ENCODE data around the gene BRD3OS. TPM values are rescaled to one million over a fixed set of nuclear protein-coding genes. Genes with fewer than 3 reads are reported as not detected.

Gene BRD3OS
- total RNA-seq, 2 experiments from 2014 or later, result 13.7 to 21.6 TPM

DNA sequence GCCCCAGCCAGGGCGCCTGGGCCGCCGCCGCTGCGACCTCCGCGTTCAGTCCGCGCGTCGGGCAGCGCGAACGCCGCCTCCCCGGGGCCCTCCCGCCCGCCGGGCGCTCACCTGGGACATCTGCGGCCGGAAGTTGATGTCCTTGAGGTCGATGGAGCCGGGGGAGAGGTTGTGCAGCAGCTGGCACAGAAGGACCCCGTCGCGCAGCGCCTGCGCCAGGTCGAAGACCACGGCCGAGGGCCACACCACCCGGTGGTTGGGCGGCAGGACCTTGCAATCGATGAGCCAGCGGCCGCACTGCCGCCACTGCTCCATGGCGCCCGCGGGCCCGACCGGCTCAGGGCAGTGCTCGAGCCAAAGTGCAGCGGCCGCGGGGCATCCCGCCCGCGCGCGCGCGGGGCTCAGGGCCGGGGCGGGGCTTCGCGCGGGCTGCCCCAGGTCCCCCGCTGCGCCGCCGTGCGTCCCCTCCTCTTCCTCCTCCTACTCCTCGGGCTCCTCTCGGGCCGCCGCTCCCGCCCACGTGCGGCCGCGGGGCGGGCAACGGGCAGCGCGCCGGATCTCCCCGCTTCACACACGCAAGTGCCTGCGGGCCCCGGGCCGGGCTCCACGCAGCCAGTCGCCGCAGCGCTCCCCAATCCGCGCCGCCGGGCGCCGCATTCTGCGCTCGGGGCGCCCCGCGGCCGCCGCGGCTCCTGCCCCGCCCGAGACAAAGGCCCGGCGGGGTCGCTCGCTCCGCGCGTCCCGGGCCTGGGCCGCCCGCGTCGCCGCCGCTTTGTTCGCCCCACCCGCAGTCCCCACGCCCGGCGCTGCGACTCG is 33.1 kb upstream of the BRD3OS start, which contains the start of gene VAV2:
Gene VAV2 (minus strand): TSS at position 361 of the 816 bp plus-strand sequence. CDS start 46 bp downstream, at position 315.
- Histone ChIP-seq H3K9me2 (ENCODE audit: insufficient read depth, low read length) (no peaks in the 10 kb centered on the region), H4K20me1 (ENCODE audit: insufficient read depth, low read length) (peaks cover 3% of the 10 kb centered on the region; the same call in 1 of the 2 replicates), H3K4me3 (ENCODE audit: low read depth, low read length, poor library complexity, severe bottlenecking) (peak within 1 kb of the TSS; percentile 88), H3K4me2 (ENCODE audit: low read length) (peak within 1 kb of the TSS; percentile 98), H3K36me3 (ENCODE audit: insufficient read depth, low read length) (no peaks in the 10 kb centered on the region), H3K79me2 (ENCODE audit: insufficient read depth, low read depth, low read length) (0 out of 2 replicates have a peak, but pooled peaks cover 6% of the 10 kb centered on the region), H3K4me1 (ENCODE audit: insufficient read depth, low read length, poor library complexity, severe bottlenecking) (peaks cover 25% of the 10 kb centered on the region), H3K9me3 (ENCODE audit: low read length) (no peaks in the 10 kb centered on the region), H2AFZ (ENCODE audit: low read length) (peak within 1 kb of the TSS; percentile 65), H3K27ac (ENCODE audit: low read depth, low read length, poor library complexity, severe bottlenecking) (peak within 1 kb of the TSS; percentile 16)
- intact Hi-C loops (cut with micrococcal nuclease; ENCODE audit: unreplicated experiment), result loop anchor here (1.0 to 5.0 kb wide), 4 partner anchors 37 to 115 kb away; no protein-coding TSS in a partner anchor
- DNase-seq (ENCODE audit: low spot score), result peak; percentile 60
- TF ChIP-seq EZH2phosphoT487 (IDR thresholded peaks at IDR 0.05; ENCODE audit: borderline replicate concordance, low read depth, low read length) (no peak), CTCF (conservative IDR thresholded peaks at IDR 0.05; ENCODE audit: low read length) (no peak)
- ChIA-PET POLR2A (interaction anchor here (1.0 kb wide), 1 partner anchor 36 kb away, joined by 3 read pairs; no protein-coding TSS in a partner anchor), CTCF (ENCODE audit: unreplicated experiment) (no interaction called here)
- BruUV-seq (replicated peaks), result no TSS peak

GRCh38 chr9:133992780-133993634 is 32.3 kb upstream of the BRD3OS start:
- ChIA-PET CTCF (ENCODE audit: unreplicated experiment) (interaction anchor here (0.9 kb wide), 1 partner anchor 211 kb away, joined by 5 read pairs; no protein-coding TSS in a partner anchor), POLR2A (interaction anchor here (0.9 to 1.0 kb wide), 2 partner anchors 24 to 37 kb away, joined by 3 read pairs; no protein-coding TSS in a partner anchor)
- Histone ChIP-seq H3K4me1 (ENCODE audit: insufficient read depth, low read length, poor library complexity, severe bottlenecking) (peaks cover 25% of the 10 kb centered on the region), H3K4me2 (ENCODE audit: low read length) (peak overlapping the region; percentile 98), H3K4me3 (ENCODE audit: low read depth, low read length, poor library complexity, severe bottlenecking) (peak overlapping the region; percentile 88), H3K27ac (ENCODE audit: low read depth, low read length, poor library complexity, severe bottlenecking) (peak overlapping the region; percentile 16), H3K9me3 (ENCODE audit: low read length) (no peaks in the 10 kb centered on the region), H3K79me2 (ENCODE audit: insufficient read depth, low read depth, low read length) (0 out of 2 replicates have a peak, but pooled peaks cover 3% of the 10 kb centered on the region), H3K9me2 (ENCODE audit: insufficient read depth, low read length) (no peaks in the 10 kb centered on the region), H4K20me1 (ENCODE audit: insufficient read depth, low read length) (0 out of 2 replicates have a peak, but pooled peaks cover 3% of the 10 kb centered on the region), H2AFZ (ENCODE audit: low read length) (peak overlapping the region; percentile 65), H3K36me3 (ENCODE audit: insufficient read depth, low read length) (no peaks in the 10 kb centered on the region)
- intact Hi-C loops (cut with micrococcal nuclease; ENCODE audit: unreplicated experiment), result loop anchor here (1.0 to 5.0 kb wide), 4 partner anchors 38 to 116 kb away; no protein-coding TSS in a partner anchor
- peak; percentile 78 for DNase-seq (ENCODE audit: low spot score)
- TF ChIP-seq CTCF (conservative IDR thresholded peaks at IDR 0.05; ENCODE audit: low read length), result peak; percentile 76
- TF ChIP-seq EZH2phosphoT487 (IDR thresholded peaks at IDR 0.05; ENCODE audit: borderline replicate concordance, low read depth, low read length), result no peak
- no TSS peak for BruUV-seq (replicated peaks)

Measured in OCI-LY7 (cell line).